ENCODE measurements around the gene FTCDNL1. TPM values are rescaled to one million over a fixed set of nuclear protein-coding genes. Genes with fewer than 3 reads are reported as not detected.

The FTCDNL1 gene
- total and polyA plus RNA-seq, 8 donors, result 0.31 to 2.8 (median 0.78) TPM; not detected in 4

DNA sequence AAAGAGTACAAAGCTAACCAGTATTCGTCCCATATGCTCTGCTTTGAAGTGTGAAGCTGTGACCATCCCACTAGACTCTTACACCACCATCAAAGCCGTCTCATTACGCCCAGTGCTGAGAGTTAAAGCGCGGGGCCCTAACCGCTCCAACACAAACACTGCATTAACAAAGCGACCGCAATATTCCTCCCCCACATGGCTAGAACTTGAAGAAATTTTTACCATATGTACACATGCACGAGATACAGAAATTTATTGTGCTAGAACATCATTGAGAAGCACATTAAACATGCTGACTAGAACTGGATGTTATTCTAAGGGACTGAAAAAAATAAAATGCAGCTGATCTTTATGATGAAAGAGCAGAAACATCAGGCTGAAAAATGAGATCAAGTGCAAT, 20.5 kb downstream of the FTCDNL1 start:
- intact Hi-C loops (cut with DNase I; ENCODE audit: low total_unique reads), result no loop called here
- Histone ChIP-seq H3K27me3 (no peaks in the 10 kb centered on the region), H3K4me3 (no peak overlapping the region), H3K36me3 (no peaks in the 10 kb centered on the region), H3K4me1 (no peaks in the 10 kb centered on the region), H3K9me3 (no peaks in the 10 kb centered on the region), H3K27ac (no peak overlapping the region)
- no peak for TF ChIP-seq POLR2A (IDR thresholded peaks at IDR 0.05)
- TF ChIP-seq, protein P1, sequence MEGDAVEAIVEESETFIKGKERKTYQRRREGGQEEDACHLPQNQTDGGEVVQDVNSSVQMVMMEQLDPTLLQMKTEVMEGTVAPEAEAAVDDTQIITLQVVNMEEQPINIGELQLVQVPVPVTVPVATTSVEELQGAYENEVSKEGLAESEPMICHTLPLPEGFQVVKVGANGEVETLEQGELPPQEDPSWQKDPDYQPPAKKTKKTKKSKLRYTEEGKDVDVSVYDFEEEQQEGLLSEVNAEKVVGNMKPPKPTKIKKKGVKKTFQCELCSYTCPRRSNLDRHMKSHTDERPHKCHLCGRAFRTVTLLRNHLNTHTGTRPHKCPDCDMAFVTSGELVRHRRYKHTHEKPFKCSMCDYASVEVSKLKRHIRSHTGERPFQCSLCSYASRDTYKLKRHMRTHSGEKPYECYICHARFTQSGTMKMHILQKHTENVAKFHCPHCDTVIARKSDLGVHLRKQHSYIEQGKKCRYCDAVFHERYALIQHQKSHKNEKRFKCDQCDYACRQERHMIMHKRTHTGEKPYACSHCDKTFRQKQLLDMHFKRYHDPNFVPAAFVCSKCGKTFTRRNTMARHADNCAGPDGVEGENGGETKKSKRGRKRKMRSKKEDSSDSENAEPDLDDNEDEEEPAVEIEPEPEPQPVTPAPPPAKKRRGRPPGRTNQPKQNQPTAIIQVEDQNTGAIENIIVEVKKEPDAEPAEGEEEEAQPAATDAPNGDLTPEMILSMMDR (IDR thresholded peaks at IDR 0.05), result no peak
- no peak for TF ChIP-seq POLR2AphosphoS5 (IDR thresholded peaks at IDR 0.05)
- no peak for TF ChIP-seq EP300 (IDR thresholded peaks at IDR 0.05)
- no peak for DNase-seq
- WGBS, 5 donors, result 84 to 93% (median 90%) methylated on average over 9 of the region's 9 CpGs

DNA sequence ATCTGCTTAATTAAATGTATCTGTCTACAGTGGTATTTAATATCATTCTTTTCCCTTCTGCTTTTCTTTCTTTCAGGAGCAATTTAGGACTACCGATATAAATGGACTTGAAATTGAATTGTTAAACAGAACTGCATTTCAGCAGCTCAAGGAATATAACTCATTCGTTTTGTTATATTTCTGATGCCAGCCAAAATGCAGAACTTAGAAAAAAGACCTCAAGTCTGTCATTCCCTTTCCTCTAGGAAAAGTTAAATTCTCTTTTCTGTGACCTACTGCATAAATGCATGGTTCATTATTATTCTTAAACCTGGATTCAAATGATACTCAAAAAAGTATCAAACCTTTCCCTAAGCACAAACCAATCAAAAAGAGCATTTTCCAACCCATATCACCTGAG, 21.4 kb downstream of the FTCDNL1 start:
- Histone ChIP-seq H3K9me3 (no peaks in the 10 kb centered on the region), H3K27ac (no peak overlapping the region), H3K4me3 (no peak overlapping the region), H3K4me1 (no peaks in the 10 kb centered on the region), H3K36me3 (no peaks in the 10 kb centered on the region), H3K27me3 (no peaks in the 10 kb centered on the region)
- WGBS, 5 donors, result 81 to 95% (median 85%) methylated on average over 2 of the region's 2 CpGs
- intact Hi-C loops (cut with DNase I; ENCODE audit: low total_unique reads), result no loop called here
- TF ChIP-seq, protein P1 (IDR thresholded peaks at IDR 0.05), result no peak
- TF ChIP-seq POLR2AphosphoS5 (IDR thresholded peaks at IDR 0.05) (no peak), POLR2A (IDR thresholded peaks at IDR 0.05) (no peak), EP300 (IDR thresholded peaks at IDR 0.05) (no peak)
- DNase-seq, result no peak

DNA sequence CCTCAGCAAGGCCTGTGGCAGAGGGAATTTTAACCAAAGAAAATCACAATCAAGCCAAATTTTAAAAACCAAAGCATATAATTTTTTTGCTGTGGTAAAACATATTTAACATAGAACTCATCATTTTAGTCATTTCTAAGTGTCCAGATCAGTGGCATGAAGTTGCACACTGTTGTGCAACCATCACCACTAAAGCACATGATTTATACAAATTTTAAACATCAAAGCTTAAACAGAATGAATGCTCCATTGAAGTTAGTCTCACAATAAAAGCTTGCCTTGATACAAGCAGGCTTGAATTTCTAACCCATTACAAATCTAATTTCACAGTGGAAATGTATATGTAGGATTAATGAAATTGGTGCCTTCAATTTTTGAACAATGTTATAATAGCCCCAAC, 31.2 kb downstream of the FTCDNL1 start:
- no peak for DNase-seq
- no peaks in the 10 kb centered on the region for H3K27me3 ChIP-seq
- TF ChIP-seq EP300 (IDR thresholded peaks at IDR 0.05), result no peak
- no peak for TF ChIP-seq POLR2AphosphoS5 (IDR thresholded peaks at IDR 0.05)
- TF ChIP-seq, protein P1 (IDR thresholded peaks at IDR 0.05), result no peak
- TF ChIP-seq POLR2A (IDR thresholded peaks at IDR 0.05), result no peak
- no peak overlapping the region for H3K4me3 ChIP-seq
- no peaks in the 10 kb centered on the region for H3K36me3 ChIP-seq
- intact Hi-C loops (cut with DNase I; ENCODE audit: low total_unique reads), result no loop called here
- no peaks in the 10 kb centered on the region for H3K4me1 ChIP-seq
- no peak overlapping the region for H3K27ac ChIP-seq
- H3K9me3 ChIP-seq, result no peaks in the 10 kb centered on the region

DNA sequence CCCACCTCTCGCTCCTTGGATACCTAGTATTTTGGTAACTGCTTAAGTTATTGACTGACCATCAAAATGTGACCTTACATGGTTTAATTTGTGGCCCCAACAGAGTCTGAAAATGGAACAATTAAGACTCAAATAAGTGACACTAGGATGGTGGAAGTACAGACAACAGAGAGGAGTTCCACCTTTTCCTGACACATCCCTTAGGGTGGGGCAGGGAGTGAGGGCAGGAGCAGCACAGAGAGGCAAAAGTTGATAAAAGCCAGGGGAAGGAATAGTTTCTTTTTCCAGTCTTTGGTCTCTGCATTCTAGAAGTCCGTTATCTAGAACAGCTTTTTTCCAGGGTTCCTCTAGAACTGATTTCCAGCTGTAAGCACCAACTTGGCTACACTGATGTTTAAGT, 32.2 kb downstream of the FTCDNL1 start:
- Histone ChIP-seq H3K9me3 (no peaks in the 10 kb centered on the region), H3K27me3 (no peaks in the 10 kb centered on the region), H3K27ac (no peak overlapping the region), H3K4me1 (no peaks in the 10 kb centered on the region), H3K36me3 (no peaks in the 10 kb centered on the region), H3K4me3 (no peak overlapping the region)
- intact Hi-C loops (cut with DNase I; ENCODE audit: low total_unique reads), result no loop called here
- WGBS, 5 donors, result 60 to 84% (median 71%) methylated on average over 2 of the region's 2 CpGs
- DNase-seq, result no peak
- TF ChIP-seq, protein P1 (IDR thresholded peaks at IDR 0.05), result no peak
- TF ChIP-seq POLR2AphosphoS5 (IDR thresholded peaks at IDR 0.05) (no peak), EP300 (IDR thresholded peaks at IDR 0.05) (no peak), POLR2A (IDR thresholded peaks at IDR 0.05) (no peak)
